Peyer's patch (tissue), 4 donors: ENCODE data around the gene TXNIP.
A peak's percentile ranks its signal among the peaks of the same experiment; 100 is the strongest.

ENCODE experiments used
- CTCF ChIP-seq, 6 experiments: fragments of 450-650 bp in 4 of 6; fragments of 200-600 bp in 2 of 6; sonication (generic) in 1 of 6; IDR thresholded peaks; one replicate each; pipeline ENCODE4 v1.5.1; 2017 to 2019; ENCODE audit warnings: antibody characterized with exemption in 6 of 6, mild to moderate bottlenecking in 3 of 6, moderate library complexity in 1 of 6
- POLR2A ChIP-seq, 2 donors: fragments of 450-650 bp; IDR thresholded peaks; one replicate each; pipeline ENCODE4 v1.5.1; 2017; ENCODE audit warnings: antibody characterized with exemption in 2 of 2, mild to moderate bottlenecking in 2 of 2, moderate library complexity in 2 of 2

GRCh38 chr1:145994391-145995120 lies 1.8 kb downstream of the TXNIP start:
- TF ChIP-seq CTCF (IDR thresholded peaks at IDR 0.05) (no peak), POLR2A (IDR thresholded peaks at IDR 0.05) (peak; percentile 18 to 60)
